ENCODE results near the gene GOT1.

Gene GOT1

GRCh38 chr10:99432881-99433280, 2.5 kb upstream of the GOT1 start:
- no peak for DNase-seq

GRCh38 chr10:99432047-99432446, 1.6 kb upstream of the GOT1 start:
- no peak for DNase-seq

- DNase-seq = no peak
Measured at GRCh38 chr10:99431190-99431760, 851 bp upstream of the GOT1 start.

GRCh38 chr10:99430116-99430450, 341 bp downstream of the GOT1 start:
- DNase-seq = no peak

GRCh38 chr10:99429517-99430095, 818 bp downstream of the GOT1 start:
- no peak for DNase-seq

GRCh38 chr10:99427566-99428190, 2.7 kb downstream of the GOT1 start:
- no peak for DNase-seq

GRCh38 chr10:99426689-99427088, 3.7 kb downstream of the GOT1 start:
- DNase-seq = no peak

- DNase-seq = no peak
Measured at GRCh38 chr10:99425204-99425603, 5.2 kb downstream of the GOT1 start.

- DNase-seq = no peak
Measured at GRCh38 chr10:99424656-99425055, 5.8 kb downstream of the GOT1 start.

GRCh38 chr10:99422529-99423096, 7.8 kb downstream of the GOT1 start:
- DNase-seq = no peak

GRCh38 chr10:99421233-99421739, 9.1 kb downstream of the GOT1 start:
- DNase-seq = no peak

GRCh38 chr10:99419688-99420087, 10.7 kb downstream of the GOT1 start:
- DNase-seq = no peak

GRCh38 chr10:99418910-99419624, 11.4 kb downstream of the GOT1 start:
- DNase-seq = no peak

GRCh38 chr10:99412099-99412498, 18.3 kb downstream of the GOT1 start:
- no peak for DNase-seq

- DNase-seq = no peak
Measured at GRCh38 chr10:99411546-99411945, 18.9 kb downstream of the GOT1 start.

- DNase-seq = no peak
Measured at GRCh38 chr10:99410876-99411275, 19.5 kb downstream of the GOT1 start.

GRCh38 chr10:99410146-99410545, 20.3 kb downstream of the GOT1 start:
- no peak for DNase-seq

GRCh38 chr10:99406149-99406548, 24.3 kb downstream of the GOT1 start:
- DNase-seq = no peak

GRCh38 chr10:99403674-99404073, 26.8 kb downstream of the GOT1 start:
- DNase-seq = no peak

- DNase-seq = no peak
Measured at GRCh38 chr10:99399664-99400063, 30.8 kb downstream of the GOT1 start.

- DNase-seq = no peak
Measured at GRCh38 chr10:99396471-99396870, 34.0 kb downstream of the GOT1 start.

GRCh38 chr10:99395750-99396445, 34.5 kb downstream of the GOT1 start:
- no peak for DNase-seq

GRCh38 chr10:99394761-99395386, 35.5 kb downstream of the GOT1 start:
- DNase-seq = peak; percentile 60

Measured in NCI-H1105 (cell line).